WTC11 (cell line): ENCODE data around the gene GATA6.

ENCODE experiments used
- CREB1 ChIP-seq: sonication (generic); formaldehyde crosslinking; IDR thresholded peaks from 2 replicates; pipeline ENCODE4 v1.8.0; 2023; ENCODE audit warnings: mild to moderate bottlenecking, missing genetic modification reagents
- CTCF ChIP-seq: fragments of 200-600 bp; IDR thresholded peaks from 2 replicates; pipeline ENCODE4 v1.8.0; 2022; ENCODE audit warnings: antibody characterized with exemption
- ESRRA ChIP-seq: sonication (generic); formaldehyde crosslinking; IDR thresholded peaks from 2 replicates; pipeline ENCODE4 v1.8.1; 2022; ENCODE audit warnings: mild to moderate bottlenecking, missing genetic modification reagents, borderline replicate concordance
- ETV6 ChIP-seq: sonication (generic); formaldehyde crosslinking; IDR thresholded peaks from 2 replicates; pipeline ENCODE4 v1.8.1; 2022; ENCODE audit warnings: mild to moderate bottlenecking, missing genetic modification reagents
- HMGXB4 ChIP-seq: sonication (generic); formaldehyde crosslinking; IDR thresholded peaks from 2 replicates; pipeline ENCODE4 v1.8.1; 2023; ENCODE audit warnings: mild to moderate bottlenecking, moderate library complexity, missing genetic modification reagents
- IRF2 ChIP-seq: sonication (generic); formaldehyde crosslinking; IDR thresholded peaks from 2 replicates; pipeline ENCODE4 v1.8.0; 2022; ENCODE audit warnings: low read depth, missing genetic modification reagents, borderline replicate concordance
- TCF7 ChIP-seq: sonication (generic); formaldehyde crosslinking; IDR thresholded peaks from 2 replicates; pipeline ENCODE4 v1.8.0; 2022; ENCODE audit warnings: mild to moderate bottlenecking, low read depth, missing genetic modification reagents, moderate library complexity
- USF2 ChIP-seq: sonication (generic); formaldehyde crosslinking; IDR thresholded peaks from 2 replicates; pipeline ENCODE4 v1.8.1; 2023; ENCODE audit warnings: mild to moderate bottlenecking, missing genetic modification reagents, moderate library complexity
- ZBTB43 ChIP-seq: sonication (generic); formaldehyde crosslinking; IDR thresholded peaks from 2 replicates; pipeline ENCODE4 v1.8.1; 2023; ENCODE audit warnings: mild to moderate bottlenecking, missing genetic modification reagents

GRCh38 chr18:22129778-22130177, 39.6 kb upstream of the GATA6 start:
- TF ChIP-seq ESRRA (CRISPR knock-in tag) (no peak), ETV6 (no peak), IRF2 (CRISPR knock-in tag) (no peak), CTCF (no peak), ZBTB43 (no peak), USF2 (no peak), CREB1 (CRISPR knock-in tag) (no peak), HMGXB4 (no peak), TCF7 (no peak)
